Measurements from ENCODE around the gene TK1.

The TK1 gene

GRCh38 chr17:78147315-78147998 lies 39.4 kb downstream of the TK1 start:
- no peak for DNase-seq (ENCODE audit: low spot score)
- CTCF ChIA-PET: interaction anchor here (0.7 kb wide), 1 partner anchor 11 kb away, joined by 3 read pairs; no protein-coding TSS in a partner anchor

GRCh38 chr17:78146881-78147280 lies 40.0 kb downstream of the TK1 start:
- DNase-seq (ENCODE audit: low spot score): no peak
- no peak for TF ChIP-seq CTCF (conservative IDR thresholded peaks at IDR 0.05; ENCODE audit: low read depth)
- CTCF ChIA-PET: interaction anchor here (0.7 kb wide), 1 partner anchor 11 kb away, joined by 3 read pairs; no protein-coding TSS in a partner anchor
- POLR2A ChIA-PET (ENCODE audit: low non-redundant PET): no interaction called here
- 0 out of 2 replicates have a peak overlapping the region, but pooled peaks have one; percentile 4 for H3K27ac ChIP-seq

More at GRCh38 chr17:78147315-78147998, 39.4 kb downstream of the TK1 start:
- POLR2A ChIA-PET (ENCODE audit: low non-redundant PET): no interaction called here
- 0 out of 2 replicates have a peak overlapping the region, but pooled peaks have one; percentile 4 for H3K27ac ChIP-seq
- TF ChIP-seq CTCF (conservative IDR thresholded peaks at IDR 0.05; ENCODE audit: low read depth): no peak

- ChIA-PET CTCF (interaction anchor here (0.7 kb wide), 1 partner anchor 12 kb away, joined by 3 read pairs; no protein-coding TSS in a partner anchor), POLR2A (ENCODE audit: low non-redundant PET) (no interaction called here)
- no peak for TF ChIP-seq CTCF (conservative IDR thresholded peaks at IDR 0.05; ENCODE audit: low read depth)
- DNase-seq (ENCODE audit: low spot score): no peak
- 0 out of 2 replicates have a peak overlapping the region, but pooled peaks have one; percentile 4 for H3K27ac ChIP-seq
These were observed 40.4 kb downstream of the TK1 start for GRCh38 chr17:78146471-78146869.

GRCh38 chr17:78144736-78145641 lies 41.9 kb downstream of the TK1 start:
- no peak for DNase-seq (ENCODE audit: low spot score)
- CTCF ChIA-PET: interaction anchor here (0.6 to 1.6 kb wide), 4 partner anchors 10 to 60 kb away, joined by 3 to 7 read pairs (median 4); no protein-coding TSS in a partner anchor
- POLR2A ChIA-PET (ENCODE audit: low non-redundant PET): no interaction called here
- peak overlapping the region; percentile 92 for H3K27ac ChIP-seq
- no peak for TF ChIP-seq CTCF (conservative IDR thresholded peaks at IDR 0.05; ENCODE audit: low read depth)

- no peak for TF ChIP-seq CTCF (conservative IDR thresholded peaks at IDR 0.05; ENCODE audit: low read depth)
- ChIA-PET CTCF (interaction anchor here (0.6 to 1.6 kb wide), 5 partner anchors 9 to 1022 kb away, joined by 3 to 7 read pairs (median 3); no protein-coding TSS in a partner anchor), POLR2A (ENCODE audit: low non-redundant PET) (no interaction called here)
- no peak for DNase-seq (ENCODE audit: low spot score)
- peak overlapping the region; percentile 92 for H3K27ac ChIP-seq
These were observed 42.6 kb downstream of the TK1 start for GRCh38 chr17:78144147-78144719.

Measured in RWPE1 (cell line).